ENCODE results near the gene RAD18.

DNA sequence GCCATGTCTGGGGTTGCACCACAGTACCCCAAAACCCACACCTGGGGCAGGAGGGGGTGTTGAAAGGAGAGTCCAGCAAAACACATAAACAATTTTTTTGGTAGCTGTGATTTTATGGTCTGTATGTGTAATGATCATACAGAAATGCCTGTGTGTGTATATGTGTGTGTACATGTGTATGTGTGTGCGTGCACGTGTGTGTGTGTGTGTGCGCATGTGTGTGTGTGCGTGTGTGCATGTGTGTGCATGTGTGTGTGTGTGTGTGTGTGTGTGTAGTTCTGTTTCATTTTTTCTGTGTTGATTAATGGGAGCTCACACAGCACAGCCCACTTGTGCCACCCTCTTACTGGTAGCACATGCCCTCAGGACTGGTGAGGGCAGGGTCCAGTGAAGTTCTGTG is 97.6 kb downstream of the RAD18 start:
- no peak for TF ChIP-seq EZH2 (optimal IDR thresholded peaks at IDR 0.05; ENCODE audit: low read depth, low read length)
- TF ChIP-seq, protein P1, sequence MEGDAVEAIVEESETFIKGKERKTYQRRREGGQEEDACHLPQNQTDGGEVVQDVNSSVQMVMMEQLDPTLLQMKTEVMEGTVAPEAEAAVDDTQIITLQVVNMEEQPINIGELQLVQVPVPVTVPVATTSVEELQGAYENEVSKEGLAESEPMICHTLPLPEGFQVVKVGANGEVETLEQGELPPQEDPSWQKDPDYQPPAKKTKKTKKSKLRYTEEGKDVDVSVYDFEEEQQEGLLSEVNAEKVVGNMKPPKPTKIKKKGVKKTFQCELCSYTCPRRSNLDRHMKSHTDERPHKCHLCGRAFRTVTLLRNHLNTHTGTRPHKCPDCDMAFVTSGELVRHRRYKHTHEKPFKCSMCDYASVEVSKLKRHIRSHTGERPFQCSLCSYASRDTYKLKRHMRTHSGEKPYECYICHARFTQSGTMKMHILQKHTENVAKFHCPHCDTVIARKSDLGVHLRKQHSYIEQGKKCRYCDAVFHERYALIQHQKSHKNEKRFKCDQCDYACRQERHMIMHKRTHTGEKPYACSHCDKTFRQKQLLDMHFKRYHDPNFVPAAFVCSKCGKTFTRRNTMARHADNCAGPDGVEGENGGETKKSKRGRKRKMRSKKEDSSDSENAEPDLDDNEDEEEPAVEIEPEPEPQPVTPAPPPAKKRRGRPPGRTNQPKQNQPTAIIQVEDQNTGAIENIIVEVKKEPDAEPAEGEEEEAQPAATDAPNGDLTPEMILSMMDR (IDR thresholded peaks at IDR 0.05; ENCODE audit: low read length): no peak
